H1 (cell line): ENCODE measurements around the gene NOD2. TPM values are rescaled to one million over a fixed set of nuclear protein-coding genes. Genes with fewer than 3 reads are reported as not detected.

Experiments
- CBX5 ChIP-seq: fragments of 300-800, 300-1000 bp; sonication (generic); IDR thresholded peaks from 2 replicates; pipeline ENCODE4 v1.7.1; 2016; ENCODE audit warnings: antibody characterized with exemption, low read length, low read depth
- CBX8 ChIP-seq: fragments of 300-800, 300-1000 bp; sonication (generic); IDR thresholded peaks from 2 replicates; pipeline ENCODE4 v1.7.1; 2016; ENCODE audit warnings: low read depth, low read length, borderline replicate concordance
- CEBPB ChIP-seq: IDR thresholded peaks from 2 replicates; pipeline ENCODE4 v1.6.1; 2012; ENCODE audit warnings: low read depth, low read length
- CHD7 ChIP-seq: fragments of 300-600 bp; sonication (generic); IDR thresholded peaks from 2 replicates; pipeline ENCODE4 v1.7.1; 2012; ENCODE audit warnings: low read length, moderate library complexity, mild to moderate bottlenecking, inconsistent platforms; ENCODE audit not compliant: insufficient replicate concordance
- EP300 ChIP-seq, 2 experiments: IDR thresholded peaks; 1 replicate in 1 of 2; 2 replicates in 1 of 2; pipeline ENCODE4 v1.6.1; 2011 to 2012; ENCODE audit warnings: low read depth in 2 of 2, low read length in 2 of 2, mild to moderate bottlenecking in 2 of 2, borderline replicate concordance in 1 of 2, inconsistent platforms in 1 of 2, moderate library complexity in 1 of 2
- JUN ChIP-seq: IDR thresholded peaks from 2 replicates; pipeline ENCODE4 v1.6.1; 2011; ENCODE audit warnings: low read depth, mild to moderate bottlenecking, improper control_type of control experiment, low read length
- KDM1A ChIP-seq: fragments of 200-600, 300-600 bp; sonication (generic); IDR thresholded peaks from 2 replicates; pipeline ENCODE4 v1.7.1; 2016; ENCODE audit warnings: mild to moderate bottlenecking, low read length, borderline replicate concordance
- NRF1 ChIP-seq: IDR thresholded peaks from 2 replicates; pipeline ENCODE4 v1.6.1; 2011; ENCODE audit warnings: mild to moderate bottlenecking, low read depth, low read length, improper control_type of control experiment
- RAD21 ChIP-seq, 2 experiments: IDR thresholded peaks in 1 of 2; conservative IDR thresholded peaks in 1 of 2; 2 replicates each; pipeline ENCODE4 v1.6.1; 2011; ENCODE audit warnings: low read depth in 2 of 2, low read length in 2 of 2, improper control_type of control experiment in 1 of 2, inconsistent platforms in 1 of 2, mild to moderate bottlenecking in 1 of 2, moderate library complexity in 1 of 2
- SP1 ChIP-seq: IDR thresholded peaks from 2 replicates; pipeline ENCODE4 v1.6.1; 2011; ENCODE audit warnings: low read depth, low read length
- SP4 ChIP-seq: IDR thresholded peaks from 2 replicates; pipeline ENCODE4 v1.6.1; 2012; ENCODE audit warnings: low read length, inconsistent platforms
- SRF ChIP-seq: IDR thresholded peaks from 2 replicates; pipeline ENCODE4 v1.6.1; 2011; ENCODE audit warnings: mild to moderate bottlenecking, low read depth, low read length, moderate library complexity
- TEAD4 ChIP-seq: IDR thresholded peaks from 2 replicates; pipeline ENCODE4 v1.6.1; 2012; ENCODE audit warnings: low read depth, low read length, inconsistent platforms, mixed read lengths
- polyA plus RNA-seq, 7 experiments: library from polyadenylated mRNA; depleted of rRNA in 3 of 7; stranded (reverse) in 5 of 7; unstranded in 2 of 7; fragments of >200 nt in 5 of 7; fragments of 200-250 nt in 2 of 7; gene quantifications; 1 replicate in 5 of 7; 2 replicates in 1 of 7; 4 replicates in 1 of 7; pipeline versions ENCODE4 v1.2.1 to v1.2.3, GENCODE V29; 2011 to 2013; ENCODE audit warnings: missing spikeins in 2 of 7, mixed read lengths in 2 of 7
- total RNA-seq: library from RNA; stranded (reverse); fragmentation: NEBNext Ultra II Directional; extraction: Animal tissue kit (Norgen Biotek cat#: 25700); gene quantifications from 2 replicates; pipeline ENCODE4 v1.2.1, GENCODE V29; 2021

NOD2 gene
- total and polyA plus RNA-seq, 2 of the 8 experiments (the other 6 are each of a cell fraction or from before 2014, with no cell fraction given): 0.37 to 0.42 TPM

GRCh38 chr16:50722405-50722737, 29.0 kb downstream of the NOD2 start (continued):
- TF ChIP-seq CHD7: no peak
- no peak for TF ChIP-seq SRF
- no peak for TF ChIP-seq CEBPB
- TF ChIP-seq NRF1: no peak
- no peak for TF ChIP-seq SP1
- TF ChIP-seq KDM1A: no peak
- TF ChIP-seq JUN: no peak
- TF ChIP-seq CBX8: no peak
- TF ChIP-seq CBX5: no peak
- TF ChIP-seq SP4: no peak
- TF ChIP-seq EP300 (IDR thresholded peaks at IDR 0.05; ENCODE audit: borderline replicate concordance in 1 of 2, low read depth in 2 of 2, low read length in 2 of 2): no peak
- TF ChIP-seq RAD21 (IDR thresholded peaks at IDR 0.05 in 1 of 2, conservative IDR thresholded peaks at IDR 0.05 in 1 of 2; ENCODE audit: low read depth in 2 of 2, low read length in 2 of 2): no peak
- TF ChIP-seq TEAD4: no peak
